Trophoblast cell (in vitro differentiated cells and primary cell): ENCODE data around the gene NME3.
A peak's percentile ranks its signal among the peaks of the same experiment; 100 is the strongest.

Experiments
- DNase-seq, 2 donors: peaks; one replicate each; pipeline ENCODE4 v3.0.0-alpha.2; 2016
- H2AFZ ChIP-seq: 2 replicates; pipeline ENCODE4 v1.6.1; 2013; ENCODE audit warnings: low read length, moderate library complexity, mild to moderate bottlenecking; ENCODE audit not compliant: insufficient read depth, poor library complexity
- H2AK5ac ChIP-seq: 2 replicates; pipeline ENCODE4 v1.6.1; 2013; ENCODE audit warnings: mild to moderate bottlenecking, low read length
- H2BK120ac ChIP-seq: 2 replicates; pipeline ENCODE4 v1.6.1; 2013; ENCODE audit warnings: low read length, mild to moderate bottlenecking, moderate library complexity; ENCODE audit not compliant: insufficient read depth, poor library complexity
- H2BK12ac ChIP-seq: 2 replicates; pipeline ENCODE4 v1.6.1; 2013; ENCODE audit warnings: mild to moderate bottlenecking, low read length, moderate library complexity
- H2BK5ac ChIP-seq: 2 replicates; pipeline ENCODE4 v1.6.1; 2013; ENCODE audit warnings: low read length, low read depth, moderate library complexity, mild to moderate bottlenecking; ENCODE audit not compliant: poor library complexity
- H3K14ac ChIP-seq: 2 replicates; pipeline ENCODE4 v1.6.1; 2013; ENCODE audit warnings: mild to moderate bottlenecking, low read length
- H3K18ac ChIP-seq: 2 replicates; pipeline ENCODE4 v1.6.1; 2013; ENCODE audit warnings: mild to moderate bottlenecking, low read length
- H3K23ac ChIP-seq: 2 replicates; pipeline ENCODE4 v1.6.1; 2013; ENCODE audit warnings: low read length
- H3K27ac ChIP-seq: 2 replicates; pipeline ENCODE4 v1.5.1; 2013; ENCODE audit warnings: low read depth, mild to moderate bottlenecking, inconsistent platforms, low read length, moderate library complexity
- H3K27me3 ChIP-seq: 2 replicates; pipeline ENCODE4 v1.6.1; 2013; ENCODE audit warnings: inconsistent platforms, mild to moderate bottlenecking, low read length, moderate library complexity; ENCODE audit not compliant: insufficient read depth
- H3K36me3 ChIP-seq, 2 experiments: 1 replicate in 1 of 2; 2 replicates in 1 of 2; pipeline ENCODE4 v1.6.1; 2013; ENCODE audit warnings: low read length in 2 of 2, mild to moderate bottlenecking in 2 of 2, moderate library complexity in 1 of 2; ENCODE audit not compliant: insufficient read depth in 2 of 2, control insufficient read depth in 1 of 2
- H3K4ac ChIP-seq: 2 replicates; pipeline ENCODE4 v1.6.1; 2013; ENCODE audit warnings: low read depth, mild to moderate bottlenecking, low read length, moderate library complexity
- H3K4me1 ChIP-seq, 2 experiments: 1 replicate in 1 of 2; 2 replicates in 1 of 2; pipeline ENCODE4 v1.6.1; 2013; ENCODE audit warnings: low read length in 2 of 2, mild to moderate bottlenecking in 2 of 2, moderate library complexity in 1 of 2; ENCODE audit not compliant: insufficient read depth in 2 of 2, control insufficient read depth in 1 of 2
- H3K4me2 ChIP-seq: 2 replicates; pipeline ENCODE4 v1.6.1; 2013; ENCODE audit warnings: inconsistent platforms, mild to moderate bottlenecking, low read length, moderate library complexity
- H3K4me3 ChIP-seq: 2 replicates; pipeline ENCODE4 v1.5.1; 2013; ENCODE audit warnings: mild to moderate bottlenecking, low read depth, low read length, inconsistent platforms
- H3K79me1 ChIP-seq: one replicate; pipeline ENCODE4 v1.6.1; 2013; ENCODE audit warnings: low read length
- H3K79me2 ChIP-seq: 2 replicates; pipeline ENCODE4 v1.6.1; 2013; ENCODE audit warnings: low read length, mild to moderate bottlenecking; ENCODE audit not compliant: control insufficient read depth, insufficient read depth, poor library complexity
- H3K9ac ChIP-seq: 2 replicates; pipeline ENCODE4 v1.6.1; 2013; ENCODE audit warnings: mild to moderate bottlenecking, low read length
- H3K9me3 ChIP-seq: 2 replicates; pipeline ENCODE4 v1.6.1; 2013; ENCODE audit warnings: low read depth, mild to moderate bottlenecking, control low read depth, inconsistent platforms, low read length; ENCODE audit not compliant: insufficient read depth
- H4K12ac ChIP-seq: 2 replicates; pipeline ENCODE4 v1.6.1; 2013; ENCODE audit warnings: low read depth, mild to moderate bottlenecking, low read length, moderate library complexity
- H4K8ac ChIP-seq: 2 replicates; pipeline ENCODE4 v1.6.1; 2013; ENCODE audit warnings: low read depth, mild to moderate bottlenecking, low read length, moderate library complexity
- H4K91ac ChIP-seq: one replicate; pipeline ENCODE4 v1.6.1; 2013; ENCODE audit warnings: low read depth, mild to moderate bottlenecking, low read length, moderate library complexity
- WGBS: extraction: QIAGEN DNeasy Blood & Tissue Kit; methylation state at CpG from one replicate; pipeline ENCODE4 v1.1.7; 2013; ENCODE audit warnings: missing lambda C conversion rate; ENCODE audit not compliant: insufficient read length, insufficient coverage; ENCODE audit errors: extremely low coverage; 5-methylcytosine and 5-hydroxymethylcytosine counted together

The NME3 gene

DNA sequence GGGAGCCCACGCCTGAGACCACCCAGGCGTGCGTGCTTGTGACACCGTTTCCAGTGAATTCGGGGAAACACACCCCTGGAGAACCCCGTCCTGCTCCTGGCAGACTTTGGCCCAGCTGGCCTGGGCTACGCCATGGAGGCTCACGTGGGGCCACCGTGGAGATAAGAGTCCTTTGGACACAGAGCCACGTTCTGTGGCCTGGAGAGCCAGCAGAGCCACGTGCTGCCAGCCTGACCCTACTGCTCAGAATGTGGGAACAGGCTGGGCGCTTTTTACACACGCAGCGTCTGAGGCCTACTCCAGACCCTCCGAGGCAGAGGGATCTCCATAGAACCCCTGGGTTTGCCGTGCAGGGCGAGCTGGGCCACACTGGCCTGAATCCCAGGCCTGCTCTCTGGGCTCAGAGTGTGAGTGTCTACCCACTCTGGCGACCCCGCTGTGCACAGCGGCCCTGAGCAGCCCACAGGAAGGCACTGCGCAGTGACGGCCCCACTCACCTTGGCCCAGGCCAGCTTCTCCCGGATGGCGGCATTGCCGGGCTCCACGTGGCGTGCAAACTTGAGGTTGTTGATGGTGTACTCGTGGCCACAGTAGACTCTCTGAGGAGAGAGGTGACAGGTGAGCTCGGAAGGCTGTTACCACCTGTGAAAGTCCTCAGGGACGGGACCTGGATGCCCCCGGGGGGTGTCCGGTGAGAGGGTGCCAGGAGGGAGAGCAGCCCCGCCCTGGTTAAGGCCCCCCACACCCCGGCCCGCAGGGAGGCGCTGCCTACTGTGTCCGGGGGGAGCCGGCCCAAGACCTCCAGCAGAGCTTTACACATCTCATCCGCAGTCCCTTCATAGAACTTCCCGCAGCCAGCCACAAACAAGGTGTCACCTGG is 45.3 kb upstream of the NME3 start:
- H2AK5ac ChIP-seq = no peak overlapping the region
- H4K12ac ChIP-seq = no peak overlapping the region
- no peak overlapping the region for H3K4ac ChIP-seq
- H2BK5ac ChIP-seq = no peak overlapping the region
- no peak overlapping the region for H3K9ac ChIP-seq
- no peak overlapping the region for H3K4me2 ChIP-seq
- H3K14ac ChIP-seq = no peak overlapping the region
- no peak overlapping the region for H2AFZ ChIP-seq
- no peak overlapping the region for H3K27ac ChIP-seq
- no peak overlapping the region for H3K18ac ChIP-seq
- H2BK12ac ChIP-seq = no peak overlapping the region
- no peak for DNase-seq
- H3K4me1 ChIP-seq = no peaks in the 10 kb centered on the region
- H3K79me2 ChIP-seq = no peaks in the 10 kb centered on the region
- H3K27me3 ChIP-seq = no peaks in the 10 kb centered on the region
- no peaks in the 10 kb centered on the region for H3K9me3 ChIP-seq
- H3K36me3 ChIP-seq = peaks cover 41 to 50% of the 10 kb centered on the region in 2 experiments
- no CpG with 5 or more reads among the region's 40 CpGs for WGBS
- no peak overlapping the region for H2BK120ac ChIP-seq
- no peak overlapping the region for H4K91ac ChIP-seq
- no peak overlapping the region for H4K8ac ChIP-seq
- no peak overlapping the region for H3K23ac ChIP-seq
- no peak overlapping the region for H3K4me3 ChIP-seq
- no peaks in the 10 kb centered on the region for H3K79me1 ChIP-seq

DNA sequence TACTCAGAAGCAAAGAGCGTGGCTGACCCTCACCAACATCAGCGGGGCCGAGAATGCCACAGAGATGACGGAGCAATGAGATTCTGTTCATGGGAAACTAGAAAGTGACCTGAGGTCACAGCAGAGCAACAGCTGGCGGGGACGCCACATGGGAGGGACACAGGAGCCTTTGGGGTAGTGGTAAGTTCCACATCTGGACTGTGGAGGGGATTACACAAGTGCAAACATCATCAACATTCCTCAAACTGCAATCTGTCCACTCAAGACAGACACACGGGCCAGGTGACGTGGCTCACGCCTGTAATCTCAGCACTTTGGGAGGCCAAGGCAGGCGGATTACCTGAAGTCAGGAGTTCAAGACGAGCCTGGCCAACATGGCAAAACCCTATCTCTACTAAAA is 44.1 kb upstream of the NME3 start:
- no CpG with 5 or more reads among the region's 11 CpGs for WGBS
- H3K4me1 ChIP-seq = no peaks in the 10 kb centered on the region
- no peak overlapping the region for H3K9ac ChIP-seq
- peaks cover 34 to 45% of the 10 kb centered on the region in 2 experiments for H3K36me3 ChIP-seq
- H3K4ac ChIP-seq = no peak overlapping the region
- no peak overlapping the region for H2BK120ac ChIP-seq
- H3K18ac ChIP-seq = no peak overlapping the region
- no peak overlapping the region for H4K8ac ChIP-seq
- no peak overlapping the region for H4K91ac ChIP-seq
- no peaks in the 10 kb centered on the region for H3K79me1 ChIP-seq
- H4K12ac ChIP-seq = no peak overlapping the region
- no peak overlapping the region for H2AFZ ChIP-seq
- no peaks in the 10 kb centered on the region for H3K9me3 ChIP-seq
- no peak overlapping the region for H2BK12ac ChIP-seq
- H3K79me2 ChIP-seq = no peaks in the 10 kb centered on the region
- H3K4me3 ChIP-seq = no peak overlapping the region
- H3K4me2 ChIP-seq = no peak overlapping the region
- H3K27ac ChIP-seq = no peak overlapping the region
- DNase-seq = peak in 1 of 2 donors; percentile 15
- H3K23ac ChIP-seq = no peak overlapping the region
- no peak overlapping the region for H3K14ac ChIP-seq
- no peak overlapping the region for H2BK5ac ChIP-seq
- H3K27me3 ChIP-seq = no peaks in the 10 kb centered on the region
- H2AK5ac ChIP-seq = no peak overlapping the region

DNA sequence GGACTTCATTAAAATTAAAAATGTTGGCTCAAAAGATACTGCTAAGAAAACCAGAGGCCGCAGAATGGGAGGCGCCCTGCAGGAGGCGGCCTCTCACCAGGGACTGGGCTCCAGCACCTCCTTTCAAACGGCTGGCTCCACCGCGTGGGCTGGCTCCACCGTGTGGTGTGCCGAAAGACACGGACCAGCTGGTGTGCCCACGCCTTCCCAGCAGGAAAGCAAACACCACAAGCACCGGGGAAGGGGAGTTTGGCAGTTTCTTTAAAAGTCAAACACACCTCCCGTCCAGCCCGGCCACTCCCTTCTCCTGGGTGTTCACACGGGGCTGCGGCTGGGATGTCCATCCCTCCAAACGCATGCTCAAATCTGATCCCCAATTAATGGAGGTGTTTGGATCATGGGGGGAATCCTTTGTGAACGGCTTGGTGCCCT is 41.4 kb upstream of the NME3 start:
- no peak overlapping the region for H2BK5ac ChIP-seq
- H3K18ac ChIP-seq = no peak overlapping the region
- H4K12ac ChIP-seq = no peak overlapping the region
- H4K8ac ChIP-seq = no peak overlapping the region
- no peak overlapping the region for H2AFZ ChIP-seq
- no peak overlapping the region for H2BK12ac ChIP-seq
- H3K4me2 ChIP-seq = no peak overlapping the region
- peak; percentile 40 to 41 for DNase-seq
- no CpG with 5 or more reads among the region's 17 CpGs for WGBS
- no peak overlapping the region for H2BK120ac ChIP-seq
- no peaks in the 10 kb centered on the region for H3K79me1 ChIP-seq
- H3K27me3 ChIP-seq = no peaks in the 10 kb centered on the region
- H3K23ac ChIP-seq = no peak overlapping the region
- peaks cover 3% of the 10 kb centered on the region for H3K9me3 ChIP-seq
- H3K14ac ChIP-seq = no peak overlapping the region
- no peak overlapping the region for H4K91ac ChIP-seq
- no peak overlapping the region for H2AK5ac ChIP-seq
- no peak overlapping the region for H3K27ac ChIP-seq
- H3K9ac ChIP-seq = no peak overlapping the region
- no peak overlapping the region for H3K4ac ChIP-seq
- no peaks in the 10 kb centered on the region for H3K79me2 ChIP-seq
- H3K4me1 ChIP-seq = no peaks in the 10 kb centered on the region
- peak overlapping the region; percentile 36 for H3K4me3 ChIP-seq
- peaks cover 34 to 42% of the 10 kb centered on the region in 2 experiments for H3K36me3 ChIP-seq

DNA sequence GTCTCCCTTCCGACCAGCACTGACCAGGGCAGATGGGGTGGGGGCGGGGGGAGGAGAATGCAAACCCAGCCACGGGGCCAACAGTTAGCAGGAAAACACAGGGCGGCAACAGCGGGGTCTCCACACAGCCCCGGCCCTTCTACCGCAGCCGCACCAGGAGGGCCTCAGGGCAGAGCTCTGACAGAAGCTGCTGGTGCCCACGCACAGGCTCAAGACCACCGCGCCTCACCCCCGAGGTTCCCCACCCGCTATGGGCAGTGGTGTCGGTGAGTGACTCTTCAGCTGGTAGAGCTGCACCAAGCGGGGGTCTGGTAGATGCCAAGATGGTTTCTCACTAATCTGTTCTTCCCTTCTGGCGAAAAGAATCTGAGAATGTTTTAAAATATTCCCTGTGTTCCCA is 39.2 kb upstream of the NME3 start:
- H3K36me3 ChIP-seq = peaks cover 25 to 31% of the 10 kb centered on the region in 2 experiments
- no CpG with 5 or more reads among the region's 16 CpGs for WGBS

More for the DNA sequence above, 39.2 kb upstream of the NME3 start:
- no peak overlapping the region for H3K14ac ChIP-seq
- no peaks in the 10 kb centered on the region for H3K27me3 ChIP-seq
- no peaks in the 10 kb centered on the region for H3K79me1 ChIP-seq
- no peak overlapping the region for H4K91ac ChIP-seq
- H3K9me3 ChIP-seq = peaks cover 4% of the 10 kb centered on the region
- H2BK120ac ChIP-seq = no peak overlapping the region
- no peaks in the 10 kb centered on the region for H3K4me1 ChIP-seq
- no peak overlapping the region for H3K4me3 ChIP-seq
- no peak overlapping the region for H2BK5ac ChIP-seq
- no peak overlapping the region for H3K23ac ChIP-seq
- no peak overlapping the region for H3K9ac ChIP-seq
- no peak overlapping the region for H3K4ac ChIP-seq
- no peak overlapping the region for H2AFZ ChIP-seq
- no peak overlapping the region for H3K4me2 ChIP-seq
- no peak overlapping the region for H2AK5ac ChIP-seq
- no peak overlapping the region for H2BK12ac ChIP-seq
- no peak overlapping the region for H4K8ac ChIP-seq
- no peak overlapping the region for H3K18ac ChIP-seq
- no peak overlapping the region for H4K12ac ChIP-seq
- no peaks in the 10 kb centered on the region for H3K79me2 ChIP-seq
- no peak overlapping the region for H3K27ac ChIP-seq
- no peak for DNase-seq
